DOHH2 (cell line): Measurements from ENCODE around the gene OR6C3.
"Not testable (repeated sequence)": the region's sequence is repeated elsewhere in the genome, so short reads cannot be mapped to it uniquely, and the experiment has no call there.

Experiments used
- H3F3A ChIP-seq: fragments of 200-600 bp; sonication (generic), shearing (Covaris generic); 2 replicates; pipeline ENCODE4 v1.6.0; 2016; ENCODE audit warnings: antibody characterized with exemption, mild to moderate bottlenecking; ENCODE audit not compliant: control insufficient read depth, insufficient read depth
- H3K27ac ChIP-seq: fragments of 200-600 bp; sonication (generic); 2 replicates; pipeline ENCODE4 v1.5.1; 2014; ENCODE audit warnings: low read depth, mild to moderate bottlenecking, low read length, moderate library complexity
- H3K27me3 ChIP-seq: fragments of 200-600 bp; sonication (generic); 2 replicates; pipeline ENCODE4 v1.6.1; 2014; ENCODE audit warnings: mild to moderate bottlenecking, low read length, mixed read lengths; ENCODE audit not compliant: control insufficient read depth
- H3K36me3 ChIP-seq: fragments of 200-600 bp; sonication (generic); 2 replicates; pipeline ENCODE4 v1.6.1; 2014; ENCODE audit warnings: mild to moderate bottlenecking, low read length, moderate library complexity, mixed read lengths; ENCODE audit not compliant: control insufficient read depth
- H3K4me1 ChIP-seq: fragments of 200-600 bp; sonication (generic); 2 replicates; pipeline ENCODE4 v1.6.1; 2014; ENCODE audit warnings: mild to moderate bottlenecking, low read length, mixed read lengths; ENCODE audit not compliant: control insufficient read depth
- H3K4me2 ChIP-seq: fragments of 200-600 bp; sonication (generic); 2 replicates; pipeline ENCODE4 v1.6.0; 2014; ENCODE audit warnings: mild to moderate bottlenecking, low read length, moderate library complexity
- H3K4me3 ChIP-seq: fragments of 200-600 bp; sonication (generic); 2 replicates; pipeline ENCODE4 v1.5.1; 2014; ENCODE audit warnings: mild to moderate bottlenecking, low read length, mixed read lengths
- H3K79me2 ChIP-seq: fragments of 200-600 bp; sonication (generic); 2 replicates; pipeline ENCODE4 v1.6.1; 2014; ENCODE audit warnings: mild to moderate bottlenecking, low read length, mixed read lengths; ENCODE audit not compliant: control insufficient read depth
- H3K9me2 ChIP-seq: fragments of 200-600 bp; sonication (generic); replicated peaks from 2 replicates; pipeline ENCODE4 v1.6.1; 2014; ENCODE audit warnings: mild to moderate bottlenecking, low read length, mixed read lengths; ENCODE audit not compliant: control insufficient read depth
- H3K9me3 ChIP-seq: fragments of 200-600 bp; sonication (generic); 2 replicates; pipeline ENCODE4 v1.6.1; 2014; ENCODE audit warnings: antibody characterized with exemption, low read length, mixed read lengths; ENCODE audit not compliant: control insufficient read depth, insufficient read depth
- H4K20me1 ChIP-seq: fragments of 200-600 bp; sonication (generic); 2 replicates; pipeline ENCODE4 v1.6.0; 2014; ENCODE audit warnings: low read depth, mild to moderate bottlenecking, antibody characterized with exemption, low read length, moderate library complexity; ENCODE audit not compliant: control insufficient read depth, insufficient read depth
- EZH2phosphoT487 ChIP-seq: fragments of 200-600 bp; sonication (generic); IDR thresholded peaks from 2 replicates; pipeline ENCODE4 v1.6.1; 2017; ENCODE audit warnings: borderline replicate concordance, mild to moderate bottlenecking, antibody characterized with exemption, low read length, moderate library complexity, mixed read lengths
- TF ChIP-seq, protein P1 (sequence below): fragments of 200-600 bp; sonication (generic); IDR thresholded peaks from one replicate; pipeline ENCODE4 v1.5.1; 2014; ENCODE audit warnings: antibody characterized with exemption, mild to moderate bottlenecking, low read depth, low read length; ENCODE audit not compliant: poor library complexity, severe bottlenecking

The OR6C3 gene

DNA sequence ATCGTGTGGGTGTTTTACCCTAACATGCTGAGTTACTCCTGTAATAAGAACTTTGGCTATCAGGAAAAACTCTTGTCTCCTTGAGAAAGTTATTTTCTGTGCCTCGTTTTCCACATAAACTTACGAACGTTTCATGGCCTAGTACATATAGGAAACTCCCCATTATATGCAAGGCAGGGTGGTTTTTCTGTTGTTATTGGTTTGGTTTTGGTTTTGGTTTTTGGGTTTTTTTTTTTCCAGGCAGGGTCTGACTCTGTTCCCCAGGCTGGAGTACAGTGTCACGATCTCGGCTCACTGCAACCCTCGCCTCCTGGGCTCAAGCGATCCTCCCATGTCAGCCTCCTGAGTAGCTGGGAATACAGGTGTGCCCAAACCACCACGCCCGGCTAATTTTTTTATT, 5.5 kb downstream of the OR6C3 start:
- Histone ChIP-seq H3K4me2 (no peak overlapping the region), H3K4me3 (no peak overlapping the region)

DNA sequence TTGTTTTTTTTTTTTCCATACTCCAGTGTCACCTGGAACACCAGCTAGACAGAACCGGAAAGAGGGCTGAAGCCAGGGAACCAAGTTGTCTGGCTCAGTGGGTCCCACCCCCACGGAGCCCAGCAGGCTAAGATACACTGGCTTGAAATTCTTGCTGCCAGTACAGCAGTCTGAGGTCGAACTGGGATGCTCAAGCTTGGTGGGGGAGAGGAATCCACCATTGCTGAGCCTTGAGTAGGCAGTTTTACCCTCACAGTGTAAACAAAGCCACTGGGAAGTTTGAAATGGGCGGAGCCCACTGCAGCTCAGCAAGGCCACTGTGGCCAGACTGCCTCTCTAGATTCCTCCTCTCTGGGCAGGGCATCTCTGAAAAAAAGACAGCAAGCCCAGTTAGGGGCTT, 24.8 kb downstream of the OR6C3 start:
- H3K4me3 ChIP-seq, H3K4me1 ChIP-seq, H3K9me2 ChIP-seq, H3K4me2 ChIP-seq, H3K27ac ChIP-seq, H3K36me3 ChIP-seq, H3F3A ChIP-seq, H3K9me3 ChIP-seq, H4K20me1 ChIP-seq, H3K79me2 ChIP-seq, H3K27me3 ChIP-seq: not testable (repeated sequence)

More for the DNA sequence above, 5.5 kb downstream of the OR6C3 start:
- TF ChIP-seq, protein P1, sequence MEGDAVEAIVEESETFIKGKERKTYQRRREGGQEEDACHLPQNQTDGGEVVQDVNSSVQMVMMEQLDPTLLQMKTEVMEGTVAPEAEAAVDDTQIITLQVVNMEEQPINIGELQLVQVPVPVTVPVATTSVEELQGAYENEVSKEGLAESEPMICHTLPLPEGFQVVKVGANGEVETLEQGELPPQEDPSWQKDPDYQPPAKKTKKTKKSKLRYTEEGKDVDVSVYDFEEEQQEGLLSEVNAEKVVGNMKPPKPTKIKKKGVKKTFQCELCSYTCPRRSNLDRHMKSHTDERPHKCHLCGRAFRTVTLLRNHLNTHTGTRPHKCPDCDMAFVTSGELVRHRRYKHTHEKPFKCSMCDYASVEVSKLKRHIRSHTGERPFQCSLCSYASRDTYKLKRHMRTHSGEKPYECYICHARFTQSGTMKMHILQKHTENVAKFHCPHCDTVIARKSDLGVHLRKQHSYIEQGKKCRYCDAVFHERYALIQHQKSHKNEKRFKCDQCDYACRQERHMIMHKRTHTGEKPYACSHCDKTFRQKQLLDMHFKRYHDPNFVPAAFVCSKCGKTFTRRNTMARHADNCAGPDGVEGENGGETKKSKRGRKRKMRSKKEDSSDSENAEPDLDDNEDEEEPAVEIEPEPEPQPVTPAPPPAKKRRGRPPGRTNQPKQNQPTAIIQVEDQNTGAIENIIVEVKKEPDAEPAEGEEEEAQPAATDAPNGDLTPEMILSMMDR, result no peak
- no peak for TF ChIP-seq EZH2phosphoT487
- no peaks in the 10 kb centered on the region for H3K4me1 ChIP-seq
- H3K36me3 ChIP-seq, result no peaks in the 10 kb centered on the region
- 0 out of 2 replicates have a peak, but pooled peaks cover 3% of the 10 kb centered on the region for H3K27me3 ChIP-seq
- H3K9me2 ChIP-seq, result no peaks in the 10 kb centered on the region
- H3K9me3 ChIP-seq, result no peaks in the 10 kb centered on the region
- H3K27ac ChIP-seq, result no peak overlapping the region
- no peaks in the 10 kb centered on the region for H4K20me1 ChIP-seq
- H3F3A ChIP-seq, result no peaks in the 10 kb centered on the region
- no peaks in the 10 kb centered on the region for H3K79me2 ChIP-seq

DNA sequence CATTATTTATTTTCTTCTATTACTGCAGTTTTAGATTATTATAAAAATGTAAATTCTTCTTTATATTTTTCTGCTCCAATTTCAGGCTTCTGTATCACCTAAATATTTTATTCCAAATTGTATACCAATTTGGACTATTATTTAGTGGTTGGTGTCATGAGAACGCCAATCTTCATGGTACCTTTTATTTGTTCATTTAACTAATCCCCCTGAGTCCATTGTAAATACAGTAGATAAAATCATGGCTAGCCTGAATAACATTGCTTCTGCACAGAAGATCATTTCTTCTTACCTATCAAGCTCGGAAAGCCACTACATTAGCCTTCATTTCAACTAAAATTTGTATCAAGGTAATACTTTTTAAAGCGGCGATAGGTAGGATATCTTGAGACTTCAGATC, 32.1 kb downstream of the OR6C3 start, which contains the start of gene OR6C75:
Gene OR6C75 (plus strand): TSS at position 301 of the 400 bp plus-strand sequence. CDS start 2,136 bp downstream, outside the sequence.
- Histone ChIP-seq H3K36me3 (no peaks in the 10 kb centered on the region), H3K4me3 (no peak within 1 kb of the TSS), H3K27ac (no peak within 1 kb of the TSS), H3K4me1 (no peaks in the 10 kb centered on the region), H3K79me2 (no peaks in the 10 kb centered on the region), H4K20me1 (no peaks in the 10 kb centered on the region), H3F3A (no peaks in the 10 kb centered on the region), H3K4me2 (no peak within 1 kb of the TSS), H3K27me3 (0 out of 2 replicates have a peak, but pooled peaks cover 7% of the 10 kb centered on the region), H3K9me2 (no peaks in the 10 kb centered on the region), H3K9me3 (no peaks in the 10 kb centered on the region)
- TF ChIP-seq EZH2phosphoT487, result no peak
- TF ChIP-seq, protein P1, result no peak

DNA sequence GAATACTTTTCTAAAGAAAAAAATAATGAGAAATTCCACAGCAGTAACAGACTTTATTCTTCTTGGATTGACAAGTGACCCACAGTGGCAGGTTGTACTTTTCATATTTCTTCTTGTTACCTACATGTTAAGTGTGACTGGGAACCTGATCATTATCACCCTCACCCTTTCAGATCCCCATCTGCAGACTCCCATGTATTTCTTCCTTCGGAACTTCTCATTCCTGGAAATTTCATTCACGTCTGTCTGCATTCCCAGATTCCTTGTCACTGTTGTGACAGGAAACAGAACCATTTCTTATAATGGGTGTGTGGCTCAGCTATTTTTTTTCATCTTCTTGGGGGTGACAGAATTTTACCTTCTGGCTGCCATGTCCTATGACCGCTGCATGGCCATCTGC, 34.5 kb downstream of the OR6C3 start:
- Histone ChIP-seq H3K9me3 (no peaks in the 10 kb centered on the region), H3K36me3 (no peaks in the 10 kb centered on the region), H3K4me1 (no peaks in the 10 kb centered on the region), H4K20me1 (no peaks in the 10 kb centered on the region), H3K9me2 (no peaks in the 10 kb centered on the region), H3K4me3 (no peak overlapping the region), H3K27ac (no peak overlapping the region), H3K27me3 (0 out of 2 replicates have a peak, but pooled peaks cover 7% of the 10 kb centered on the region), H3F3A (no peaks in the 10 kb centered on the region), H3K4me2 (no peak overlapping the region), H3K79me2 (no peaks in the 10 kb centered on the region)
- TF ChIP-seq, protein P1, result no peak
- no peak for TF ChIP-seq EZH2phosphoT487
